ENCODE results near the gene BMI1.

DNA sequence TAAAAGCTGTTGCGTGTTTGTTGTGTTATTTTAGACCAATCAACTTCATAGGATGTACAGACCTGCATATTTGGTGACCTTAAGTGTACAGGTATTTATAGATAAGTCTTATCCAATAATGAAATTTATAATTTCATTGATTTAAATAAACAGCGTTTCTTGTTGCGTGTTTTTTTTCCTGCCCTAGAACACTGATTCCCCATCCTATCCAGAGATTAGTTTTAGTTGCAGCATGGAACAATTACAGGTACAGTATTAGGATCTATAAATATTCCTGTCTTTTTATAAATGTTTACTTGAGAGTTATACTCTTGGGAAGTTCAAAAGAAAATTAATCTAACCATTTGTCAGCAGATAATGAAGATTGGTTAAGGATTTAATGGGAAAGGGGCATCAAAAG is 2.1 kb upstream of the BMI1 start:
- TF ChIP-seq, protein P1, sequence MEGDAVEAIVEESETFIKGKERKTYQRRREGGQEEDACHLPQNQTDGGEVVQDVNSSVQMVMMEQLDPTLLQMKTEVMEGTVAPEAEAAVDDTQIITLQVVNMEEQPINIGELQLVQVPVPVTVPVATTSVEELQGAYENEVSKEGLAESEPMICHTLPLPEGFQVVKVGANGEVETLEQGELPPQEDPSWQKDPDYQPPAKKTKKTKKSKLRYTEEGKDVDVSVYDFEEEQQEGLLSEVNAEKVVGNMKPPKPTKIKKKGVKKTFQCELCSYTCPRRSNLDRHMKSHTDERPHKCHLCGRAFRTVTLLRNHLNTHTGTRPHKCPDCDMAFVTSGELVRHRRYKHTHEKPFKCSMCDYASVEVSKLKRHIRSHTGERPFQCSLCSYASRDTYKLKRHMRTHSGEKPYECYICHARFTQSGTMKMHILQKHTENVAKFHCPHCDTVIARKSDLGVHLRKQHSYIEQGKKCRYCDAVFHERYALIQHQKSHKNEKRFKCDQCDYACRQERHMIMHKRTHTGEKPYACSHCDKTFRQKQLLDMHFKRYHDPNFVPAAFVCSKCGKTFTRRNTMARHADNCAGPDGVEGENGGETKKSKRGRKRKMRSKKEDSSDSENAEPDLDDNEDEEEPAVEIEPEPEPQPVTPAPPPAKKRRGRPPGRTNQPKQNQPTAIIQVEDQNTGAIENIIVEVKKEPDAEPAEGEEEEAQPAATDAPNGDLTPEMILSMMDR (IDR thresholded peaks at IDR 0.05), result no peak
- TF ChIP-seq POLR2A (IDR thresholded peaks at IDR 0.05), result no peak

All from body of pancreas (tissue), 4 donors.